Medulla oblongata (tissue), 1 donor: Measurements from ENCODE around the gene RC3H1.

ENCODE experiments used
- DNase-seq: peaks from one replicate; pipeline ENCODE4 v3.0.0-alpha.2; 2015; ENCODE audit errors: extremely low spot score

RC3H1 gene

GRCh38 chr1:173886746-173887611 is 135.2 kb downstream of the RC3H1 start:
- DNase-seq, result no peak

- no peak for DNase-seq
These were observed 137.5 kb downstream of the RC3H1 start for GRCh38 chr1:173884701-173885100.
